ENCODE results near the gene GPR150. TPM values are rescaled to one million over a fixed set of nuclear protein-coding genes. Genes with fewer than 3 reads are reported as not detected.

The GPR150 gene
- total and polyA plus RNA-seq, 10 of the 15 experiments (the other 5 are each of a cell fraction or from before 2014, with no cell fraction given) = 0.08 to 1.1 (median 0.37) TPM; not detected in 1

DNA sequence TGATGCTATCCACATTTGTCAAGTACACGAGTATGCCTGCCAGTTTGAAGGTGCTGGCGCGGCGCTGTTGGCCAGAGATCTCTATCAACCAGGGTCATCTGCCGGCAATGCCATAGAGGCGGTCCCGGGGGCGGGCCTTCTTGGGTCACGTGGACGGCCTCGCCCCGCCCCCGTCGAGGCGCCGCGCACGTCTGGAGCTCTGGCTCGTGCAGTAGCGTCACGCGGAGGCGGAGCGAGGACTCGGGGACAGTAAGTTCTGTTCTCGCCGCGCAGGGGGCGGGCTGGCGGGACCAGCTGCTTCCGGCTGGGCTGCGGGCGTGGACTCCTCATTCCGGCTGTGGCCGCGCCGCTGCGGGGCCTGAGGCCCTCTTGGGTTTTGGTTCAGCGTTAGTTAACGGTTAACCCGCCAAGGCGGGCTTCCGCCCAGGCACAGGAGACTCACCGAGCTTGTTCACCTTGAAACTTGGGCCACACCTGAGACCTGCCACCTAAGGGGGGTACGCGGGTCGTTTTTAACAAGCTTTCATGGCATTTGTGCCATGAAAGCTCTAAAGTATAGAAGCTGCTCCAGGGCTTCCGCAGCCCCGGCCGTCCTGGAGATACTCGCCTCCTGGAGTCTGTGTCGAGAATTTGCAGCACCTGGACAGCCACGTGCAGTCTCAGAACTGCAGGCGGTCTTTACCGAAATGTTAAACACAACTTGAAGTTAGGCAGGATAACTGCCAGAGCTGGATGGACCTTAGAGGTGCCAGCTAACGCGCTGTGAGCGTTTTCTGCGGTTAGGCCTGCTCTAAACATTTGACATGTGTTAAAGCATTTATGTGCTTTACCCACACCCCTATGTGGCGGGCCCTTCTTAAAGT, 26.9 kb downstream of the GPR150 start, which contains the start of gene RFESD (continued):
- TF ChIP-seq SP1 (IDR thresholded peaks at IDR 0.05; ENCODE audit: low read depth, low read length) (peak; percentile 66), MTA2 (IDR thresholded peaks at IDR 0.05; ENCODE audit: low read depth) (peak; percentile 30; the same call in 1 of the 2 replicates), HDAC6 (IDR thresholded peaks at IDR 0.05; ENCODE audit: unreplicated experiment) (no peak), NR2F1 (conservative IDR thresholded peaks at IDR 0.05) (peak; percentile 55), POU2F2 (IDR thresholded peaks at IDR 0.05; ENCODE audit: borderline replicate concordance, low read depth, low read length) (no peak), SIN3A (IDR thresholded peaks at IDR 0.05; ENCODE audit: low read depth, low read length) (peak; percentile 61; the same call in 1 of the 2 replicates), NBN (IDR thresholded peaks at IDR 0.05) (0 out of 2 replicates have a peak, but pooled peaks have one; percentile 49), JUNB (IDR thresholded peaks at IDR 0.05) (no peak), HCFC1 (IDR thresholded peaks at IDR 0.05; ENCODE audit: low read length) (no peak; the same call in 1 of the 2 replicates), HDAC2 (IDR thresholded peaks at IDR 0.05) (no peak), CBX5 (IDR thresholded peaks at IDR 0.05; ENCODE audit: low read depth) (no peak), TARDBP (IDR thresholded peaks at IDR 0.05; ENCODE audit: borderline replicate concordance) (no peak), GABPA (IDR thresholded peaks at IDR 0.05; ENCODE audit: low read depth) (peak; percentile 65; the same call in 1 of the 2 replicates), ETV6 (conservative IDR thresholded peaks at IDR 0.05 in 1 of 2, IDR thresholded peaks at IDR 0.05 in 1 of 2; ENCODE audit: borderline replicate concordance in 1 of 2, low read depth in 1 of 2) (no peak), PAX8 (IDR thresholded peaks at IDR 0.05) (no peak), TAF1 (IDR thresholded peaks at IDR 0.05; ENCODE audit: borderline replicate concordance, low read depth, low read length) (peak; percentile 69; the same call in 1 of the 2 replicates)
- TF ChIP-seq, protein P1, sequence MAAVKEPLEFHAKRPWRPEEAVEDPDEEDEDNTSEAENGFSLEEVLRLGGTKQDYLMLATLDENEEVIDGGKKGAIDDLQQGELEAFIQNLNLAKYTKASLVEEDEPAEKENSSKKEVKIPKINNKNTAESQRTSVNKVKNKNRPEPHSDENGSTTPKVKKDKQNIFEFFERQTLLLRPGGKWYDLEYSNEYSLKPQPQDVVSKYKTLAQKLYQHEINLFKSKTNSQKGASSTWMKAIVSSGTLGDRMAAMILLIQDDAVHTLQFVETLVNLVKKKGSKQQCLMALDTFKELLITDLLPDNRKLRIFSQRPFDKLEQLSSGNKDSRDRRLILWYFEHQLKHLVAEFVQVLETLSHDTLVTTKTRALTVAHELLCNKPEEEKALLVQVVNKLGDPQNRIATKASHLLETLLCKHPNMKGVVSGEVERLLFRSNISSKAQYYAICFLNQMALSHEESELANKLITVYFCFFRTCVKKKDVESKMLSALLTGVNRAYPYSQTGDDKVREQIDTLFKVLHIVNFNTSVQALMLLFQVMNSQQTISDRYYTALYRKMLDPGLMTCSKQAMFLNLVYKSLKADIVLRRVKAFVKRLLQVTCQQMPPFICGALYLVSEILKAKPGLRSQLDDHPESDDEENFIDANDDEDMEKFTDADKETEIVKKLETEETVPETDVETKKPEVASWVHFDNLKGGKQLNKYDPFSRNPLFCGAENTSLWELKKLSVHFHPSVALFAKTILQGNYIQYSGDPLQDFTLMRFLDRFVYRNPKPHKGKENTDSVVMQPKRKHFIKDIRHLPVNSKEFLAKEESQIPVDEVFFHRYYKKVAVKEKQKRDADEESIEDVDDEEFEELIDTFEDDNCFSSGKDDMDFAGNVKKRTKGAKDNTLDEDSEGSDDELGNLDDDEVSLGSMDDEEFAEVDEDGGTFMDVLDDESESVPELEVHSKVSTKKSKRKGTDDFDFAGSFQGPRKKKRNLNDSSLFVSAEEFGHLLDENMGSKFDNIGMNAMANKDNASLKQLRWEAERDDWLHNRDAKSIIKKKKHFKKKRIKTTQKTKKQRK (IDR thresholded peaks at IDR 0.05; ENCODE audit: low read depth, low read length) = no peak
- TF ChIP-seq, protein P2, sequence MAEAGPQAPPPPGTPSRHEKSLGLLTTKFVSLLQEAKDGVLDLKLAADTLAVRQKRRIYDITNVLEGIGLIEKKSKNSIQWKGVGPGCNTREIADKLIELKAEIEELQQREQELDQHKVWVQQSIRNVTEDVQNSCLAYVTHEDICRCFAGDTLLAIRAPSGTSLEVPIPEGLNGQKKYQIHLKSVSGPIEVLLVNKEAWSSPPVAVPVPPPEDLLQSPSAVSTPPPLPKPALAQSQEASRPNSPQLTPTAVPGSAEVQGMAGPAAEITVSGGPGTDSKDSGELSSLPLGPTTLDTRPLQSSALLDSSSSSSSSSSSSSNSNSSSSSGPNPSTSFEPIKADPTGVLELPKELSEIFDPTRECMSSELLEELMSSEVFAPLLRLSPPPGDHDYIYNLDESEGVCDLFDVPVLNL (IDR thresholded peaks at IDR 0.05; ENCODE audit: low read depth, low read length) = 0 out of 2 replicates have a peak, but pooled peaks have one; percentile 18
- TF ChIP-seq, protein P3, sequence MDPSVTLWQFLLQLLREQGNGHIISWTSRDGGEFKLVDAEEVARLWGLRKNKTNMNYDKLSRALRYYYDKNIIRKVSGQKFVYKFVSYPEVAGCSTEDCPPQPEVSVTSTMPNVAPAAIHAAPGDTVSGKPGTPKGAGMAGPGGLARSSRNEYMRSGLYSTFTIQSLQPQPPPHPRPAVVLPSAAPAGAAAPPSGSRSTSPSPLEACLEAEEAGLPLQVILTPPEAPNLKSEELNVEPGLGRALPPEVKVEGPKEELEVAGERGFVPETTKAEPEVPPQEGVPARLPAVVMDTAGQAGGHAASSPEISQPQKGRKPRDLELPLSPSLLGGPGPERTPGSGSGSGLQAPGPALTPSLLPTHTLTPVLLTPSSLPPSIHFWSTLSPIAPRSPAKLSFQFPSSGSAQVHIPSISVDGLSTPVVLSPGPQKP (IDR thresholded peaks at IDR 0.05; ENCODE audit: low read depth, low read length) = peak; percentile 66
- TF ChIP-seq, protein P4, sequence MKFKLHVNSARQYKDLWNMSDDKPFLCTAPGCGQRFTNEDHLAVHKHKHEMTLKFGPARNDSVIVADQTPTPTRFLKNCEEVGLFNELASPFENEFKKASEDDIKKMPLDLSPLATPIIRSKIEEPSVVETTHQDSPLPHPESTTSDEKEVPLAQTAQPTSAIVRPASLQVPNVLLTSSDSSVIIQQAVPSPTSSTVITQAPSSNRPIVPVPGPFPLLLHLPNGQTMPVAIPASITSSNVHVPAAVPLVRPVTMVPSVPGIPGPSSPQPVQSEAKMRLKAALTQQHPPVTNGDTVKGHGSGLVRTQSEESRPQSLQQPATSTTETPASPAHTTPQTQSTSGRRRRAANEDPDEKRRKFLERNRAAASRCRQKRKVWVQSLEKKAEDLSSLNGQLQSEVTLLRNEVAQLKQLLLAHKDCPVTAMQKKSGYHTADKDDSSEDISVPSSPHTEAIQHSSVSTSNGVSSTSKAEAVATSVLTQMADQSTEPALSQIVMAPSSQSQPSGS (IDR thresholded peaks at IDR 0.05; ENCODE audit: low read length) = no peak
- TF ChIP-seq, protein P5, sequence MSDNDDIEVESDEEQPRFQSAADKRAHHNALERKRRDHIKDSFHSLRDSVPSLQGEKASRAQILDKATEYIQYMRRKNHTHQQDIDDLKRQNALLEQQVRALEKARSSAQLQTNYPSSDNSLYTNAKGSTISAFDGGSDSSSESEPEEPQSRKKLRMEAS (IDR thresholded peaks at IDR 0.05; ENCODE audit: low read depth, low read length) = peak; percentile 50; the same call in 1 of the 2 replicates

All from GM12878 (cell line).